A549 (cell line): ENCODE results near the gene BGLAP. TPM values are rescaled to one million over a fixed set of nuclear protein-coding genes. Genes with fewer than 3 reads are reported as not detected.

Experiments used
- ATAC-seq, 2 experiments: fragments of 200-7000 bp in 1 of 2; fragments of >200 bp in 1 of 2; cut with Nextera tagmentation in 1 of 2; cut with Tn5 transposase in 1 of 2; 3 replicates each; pipeline versions ENCODE4 v1.8.0 to v1.9.1; 2018 to 2020; ENCODE audit warnings: mild to moderate bottlenecking in 1 of 2, moderate library complexity in 1 of 2
- CTCF ChIA-PET: fragments of 300-600 bp; sonication (Branson Sonifier 250); formaldehyde crosslinking; extraction: SDS; loops from one replicate; lab custom pipeline; 2021; ENCODE audit warnings: antibody characterized with exemption, inconsistent platforms; lab: Yijun Ruan, JAX
- POLR2A ChIA-PET: fragments of 350-600 bp; formaldehyde crosslinking; extraction: SDS; loops from one replicate; lab custom pipeline; 2021; ENCODE audit warnings: antibody characterized with exemption, inconsistent platforms; lab: Yijun Ruan, JAX
- DNase-seq, 2 experiments: peaks; one replicate each; pipeline versions ENCODE4 v3.0.0 to v3.0.0-alpha.2; 2011 to 2016; ENCODE audit warnings: low read depth in 1 of 2, low spot score in 1 of 2
- FAIRE-seq: peaks from 2 replicates; lab custom pipeline; 2011; peaks lifted over from hg19 to GRCh38; lab: Jason Lieb, UNC
- H3K27ac ChIP-seq, 2 experiments: fragments of >200 bp; sonication (Bioruptor Twin); formaldehyde crosslinking; 3 replicates each; pipeline ENCODE4 v1.5.1; 2016 to 2017
- H3K4me1 ChIP-seq: fragments of >200 bp; sonication (Bioruptor Twin); formaldehyde crosslinking; 3 replicates; pipeline ENCODE4 v1.6.1; 2016
- H3K4me2 ChIP-seq: fragments of >200 bp; sonication (Bioruptor Twin); formaldehyde crosslinking; 3 replicates; pipeline ENCODE4 v1.6.1; 2016
- H3K4me3 ChIP-seq: fragments of >200 bp; sonication (Bioruptor Twin); formaldehyde crosslinking; 3 replicates; pipeline ENCODE4 v1.5.1; 2016
- H3K9me3 ChIP-seq: fragments of >200 bp; sonication (Bioruptor Twin); formaldehyde crosslinking; 3 replicates; pipeline ENCODE4 v1.6.1; 2016
- CBX2 ChIP-seq: fragments of 200-600 bp; sonication (generic); IDR thresholded peaks from 2 replicates; pipeline ENCODE4 v1.6.1; 2016; ENCODE audit warnings: low read depth, mild to moderate bottlenecking, borderline replicate concordance
- POLR2A ChIP-seq: IDR thresholded peaks from 2 replicates; pipeline ENCODE4 v1.6.1; 2012; ENCODE audit warnings: mild to moderate bottlenecking, low read length
- WGBS: methylation state at CpG from one replicate; pipeline ENCODE4 v1.1.6; 2017; ENCODE audit errors: missing lambda C conversion rate; 5-methylcytosine and 5-hydroxymethylcytosine counted together
- polyA plus RNA-seq, 4 experiments: library from polyadenylated mRNA; depleted of rRNA in 3 of 4; stranded (reverse); fragments of >200 nt; fragmentation: RNase III in 1 of 4; extraction: RNeasy Plus Mini Kit Qiagen cat#74134 plus additional on column Dnase treatment in 1 of 4; gene quantifications; 2 replicates in 3 of 4; 3 replicates in 1 of 4; pipeline ENCODE4 v1.2.3, GENCODE V29; 2011 to 2017
- small RNA-seq, 6 experiments: library from RNA; depleted of rRNA; stranded (forward); fragments of <200 nt; gene quantifications; one replicate each; pipeline ENCODE3, GENCODE V24; 2012

The BGLAP gene
- polyA plus RNA-seq, 2 of the 4 experiments (the other 2 are of a cell fraction), result 0.12 to 0.23 TPM

DNA sequence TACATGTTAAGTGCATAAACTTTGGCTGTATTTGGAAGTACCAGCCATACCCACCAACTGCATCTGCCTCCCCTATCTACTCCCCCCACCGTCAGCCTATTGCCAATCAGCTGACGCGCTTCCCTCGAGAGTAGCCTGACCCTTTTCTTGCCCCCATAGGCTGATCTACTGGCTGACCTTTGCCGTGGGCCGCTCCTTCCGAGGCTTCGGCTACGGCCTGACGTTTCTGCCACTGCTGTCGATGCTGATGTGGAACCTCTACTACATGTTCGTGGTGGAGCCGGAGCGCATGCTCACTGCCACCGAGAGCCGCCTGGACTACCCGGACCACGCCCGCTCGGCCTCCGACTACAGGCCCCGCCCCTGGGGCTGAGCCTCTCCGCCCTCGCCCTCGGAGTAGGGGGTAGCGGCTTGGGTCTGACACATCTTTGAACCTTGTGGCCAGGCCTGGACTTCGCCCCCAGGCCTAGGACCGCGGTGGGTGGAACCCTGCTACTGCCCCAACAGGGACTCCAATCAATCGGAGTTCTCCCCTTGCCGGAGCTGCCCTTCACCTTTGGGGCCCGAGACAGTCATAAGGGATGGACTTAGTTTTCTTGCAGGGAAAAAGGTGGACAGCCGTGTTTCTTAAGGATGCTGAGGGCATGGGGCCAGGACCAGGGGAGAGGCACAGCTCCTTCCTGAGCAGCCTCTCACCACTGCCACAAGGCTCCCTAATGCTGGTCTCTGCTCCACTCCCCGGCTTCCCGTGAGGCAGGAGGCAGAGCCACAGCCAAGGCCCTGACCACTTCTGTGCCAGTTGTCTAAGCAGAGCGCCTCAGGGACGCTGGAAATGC lies 49.5 kb downstream of the BGLAP start:
- Histone ChIP-seq H3K9me3 (no peaks in the 10 kb centered on the region), H3K4me3 (no peak overlapping the region), H3K27ac (peak overlapping the region; percentile 8 to 62; a peak in 3 of 6 replicates), H3K4me1 (peaks cover 4% of the 10 kb centered on the region; the same call in 2 of the 3 replicates), H3K4me2 (peak overlapping the region; percentile 54)
- WGBS, result 64% methylated on average over 30 of the region's 37 CpGs
- peak; percentile 24; the same call in 1 of the 2 replicates for TF ChIP-seq POLR2A
- no peak for TF ChIP-seq CBX2
- ATAC-seq (peak; percentile 74 to 84), FAIRE-seq (no peak), DNase-seq (peak; percentile 26 to 62)
- CTCF ChIA-PET, result no interaction called here
- POLR2A ChIA-PET, result interaction anchor here (0.5 kb wide), 1 partner anchor 31 kb away, joined by 3 read pairs; no protein-coding TSS in a partner anchor

Small RNA genes lying within 50 kb of the gene (small RNA-seq; reads per million reads assigned to genes)
- gene RF00568, result 0 to 0.16 (median 0) reads per million in 6 experiments

Other genes with a start within 250 kb of the BGLAP start
- 382 and 581 TPM in 2 replicates for gene SSR2, start 221.2 kb upstream of the BGLAP start, polyA plus RNA-seq (2011; rRNA removed)
- gene SSR2, start 221.2 kb upstream of the BGLAP start, polyA plus RNA-seq (2017; fragmentation: RNase III; extraction: RNeasy Plus Mini Kit Qiagen cat#74134 plus additional on column Dnase treatment), result 255 to 266 TPM (median 261 TPM) in 3 replicates
- gene UBQLN4, start 188.4 kb upstream of the BGLAP start, polyA plus RNA-seq (2011; rRNA removed), result 42.0 and 47.6 TPM in 2 replicates
- 36.5 to 39.1 TPM (median 38.2 TPM) in 3 replicates for gene UBQLN4, start 188.4 kb upstream of the BGLAP start, polyA plus RNA-seq (2017; fragmentation: RNase III; extraction: RNeasy Plus Mini Kit Qiagen cat#74134 plus additional on column Dnase treatment)
- gene LAMTOR2, start 187.4 kb upstream of the BGLAP start, polyA plus RNA-seq (2011; rRNA removed), result 63.0 and 71.4 TPM in 2 replicates
- 151 to 171 TPM (median 166 TPM) in 3 replicates for gene LAMTOR2, start 187.4 kb upstream of the BGLAP start, polyA plus RNA-seq (2017; fragmentation: RNase III; extraction: RNeasy Plus Mini Kit Qiagen cat#74134 plus additional on column Dnase treatment)
- 0.11 TPM in 1 of 2 replicates, not detected in the other for gene RAB25, start 181.0 kb upstream of the BGLAP start, polyA plus RNA-seq (2011; rRNA removed)
- gene RAB25, start 181.0 kb upstream of the BGLAP start, polyA plus RNA-seq (2017; fragmentation: RNase III; extraction: RNeasy Plus Mini Kit Qiagen cat#74134 plus additional on column Dnase treatment), result not detected in 3 replicates
- 1.8 and 2.4 TPM in 2 replicates for gene MEX3A, start 159.7 kb upstream of the BGLAP start, polyA plus RNA-seq (2011; rRNA removed)
- gene MEX3A, start 159.7 kb upstream of the BGLAP start, polyA plus RNA-seq (2017; fragmentation: RNase III; extraction: RNeasy Plus Mini Kit Qiagen cat#74134 plus additional on column Dnase treatment), result 3.3 to 4.9 TPM (median 4.4 TPM) in 3 replicates
- 155 and 214 TPM in 2 replicates for gene LMNA, start 127.5 kb upstream of the BGLAP start, polyA plus RNA-seq (2011; rRNA removed)
- 286 to 310 TPM (median 288 TPM) in 3 replicates for gene LMNA, start 127.5 kb upstream of the BGLAP start, polyA plus RNA-seq (2017; fragmentation: RNase III; extraction: RNeasy Plus Mini Kit Qiagen cat#74134 plus additional on column Dnase treatment)
- 0.27 and 0.37 TPM in 2 replicates for gene SEMA4A, start 88.6 kb upstream of the BGLAP start, polyA plus RNA-seq (2011; rRNA removed)
- 0.04 to 0.09 TPM (median 0.07 TPM) in 3 replicates for gene SEMA4A, start 88.6 kb upstream of the BGLAP start, polyA plus RNA-seq (2017; fragmentation: RNase III; extraction: RNeasy Plus Mini Kit Qiagen cat#74134 plus additional on column Dnase treatment)
- gene SLC25A44, start 48.1 kb upstream of the BGLAP start, polyA plus RNA-seq (2011; rRNA removed), result 30.7 and 38.8 TPM in 2 replicates
- 22.7 to 25.1 TPM (median 23.1 TPM) in 3 replicates for gene SLC25A44, start 48.1 kb upstream of the BGLAP start, polyA plus RNA-seq (2017; fragmentation: RNase III; extraction: RNeasy Plus Mini Kit Qiagen cat#74134 plus additional on column Dnase treatment)
- 61.4 and 63.9 TPM in 2 replicates for gene PMF1, start 29.2 kb upstream of the BGLAP start, polyA plus RNA-seq (2011; rRNA removed)
- gene PMF1, start 29.2 kb upstream of the BGLAP start, polyA plus RNA-seq (2017; fragmentation: RNase III; extraction: RNeasy Plus Mini Kit Qiagen cat#74134 plus additional on column Dnase treatment), result 57.7 to 59.8 TPM (median 59.4 TPM) in 3 replicates
- gene PAQR6, start 5.9 kb downstream of the BGLAP start, polyA plus RNA-seq (2011; rRNA removed), result 2.4 and 2.8 TPM in 2 replicates
- gene PAQR6, start 5.9 kb downstream of the BGLAP start, polyA plus RNA-seq (2017; fragmentation: RNase III; extraction: RNeasy Plus Mini Kit Qiagen cat#74134 plus additional on column Dnase treatment), result 5.6 to 10.6 TPM (median 8.6 TPM) in 3 replicates
- 25.6 and 38.0 TPM in 2 replicates for gene SMG5, start 40.6 kb downstream of the BGLAP start, polyA plus RNA-seq (2011; rRNA removed)
- 46.4 to 51.5 TPM (median 48.7 TPM) in 3 replicates for gene SMG5, start 40.6 kb downstream of the BGLAP start, polyA plus RNA-seq (2017; fragmentation: RNase III; extraction: RNeasy Plus Mini Kit Qiagen cat#74134 plus additional on column Dnase treatment)
- 7.2 and 7.5 TPM in 2 replicates for gene TMEM79, start 42.1 kb downstream of the BGLAP start, polyA plus RNA-seq (2011; rRNA removed)
- gene TMEM79, start 42.1 kb downstream of the BGLAP start, polyA plus RNA-seq (2017; fragmentation: RNase III; extraction: RNeasy Plus Mini Kit Qiagen cat#74134 plus additional on column Dnase treatment), result 5.7 to 6.3 TPM (median 6.3 TPM) in 3 replicates
- gene GLMP, start 53.5 kb downstream of the BGLAP start, polyA plus RNA-seq (2011; rRNA removed), result 12.4 and 16.9 TPM in 2 replicates
- 23.0 to 32.5 TPM (median 29.0 TPM) in 3 replicates for gene GLMP, start 53.5 kb downstream of the BGLAP start, polyA plus RNA-seq (2017; fragmentation: RNase III; extraction: RNeasy Plus Mini Kit Qiagen cat#74134 plus additional on column Dnase treatment)
- gene VHLL, start 57.1 kb downstream of the BGLAP start, polyA plus RNA-seq (2011; rRNA removed), result not detected in 2 replicates
- not detected in 3 replicates for gene VHLL, start 57.1 kb downstream of the BGLAP start, polyA plus RNA-seq (2017; fragmentation: RNase III; extraction: RNeasy Plus Mini Kit Qiagen cat#74134 plus additional on column Dnase treatment)
- gene CCT3, start 96.1 kb downstream of the BGLAP start, polyA plus RNA-seq (2011; rRNA removed), result 528 and 530 TPM in 2 replicates
- 804 to 909 TPM (median 824 TPM) in 3 replicates for gene CCT3, start 96.1 kb downstream of the BGLAP start, polyA plus RNA-seq (2017; fragmentation: RNase III; extraction: RNeasy Plus Mini Kit Qiagen cat#74134 plus additional on column Dnase treatment)
- gene TSACC, start 96.3 kb downstream of the BGLAP start, polyA plus RNA-seq (2011; rRNA removed), result 3.9 and 4.7 TPM in 2 replicates
- 2.6 to 3.2 TPM (median 3.0 TPM) in 3 replicates for gene TSACC, start 96.3 kb downstream of the BGLAP start, polyA plus RNA-seq (2017; fragmentation: RNase III; extraction: RNeasy Plus Mini Kit Qiagen cat#74134 plus additional on column Dnase treatment)
- gene RHBG, start 127.0 kb downstream of the BGLAP start, polyA plus RNA-seq (2011; rRNA removed), result 0.04 and 0.06 TPM in 2 replicates
- 0.08 TPM in 1 of 3 replicates, not detected in the others for gene RHBG, start 127.0 kb downstream of the BGLAP start, polyA plus RNA-seq (2017; fragmentation: RNase III; extraction: RNeasy Plus Mini Kit Qiagen cat#74134 plus additional on column Dnase treatment)